Measurements from ENCODE around the gene PTRHD1.

The PTRHD1 gene

GRCh38 chr2:24749069-24749691, 44.0 kb downstream of the PTRHD1 start:
- no peaks in the 10 kb centered on the region for H3K79me2 ChIP-seq (ENCODE audit: low read length)
- H3K4me2 ChIP-seq (ENCODE audit: low read depth, low read length): no peak overlapping the region
- H3K9me2 ChIP-seq (replicated peaks; ENCODE audit: insufficient read depth, low read length): no peaks in the 10 kb centered on the region
- TF ChIP-seq CTCF (IDR thresholded peaks at IDR 0.05; ENCODE audit: low read length) (no peak), EZH2 (optimal IDR thresholded peaks at IDR 0.05; ENCODE audit: low read depth, low read length) (no peak), EZH2phosphoT487 (IDR thresholded peaks at IDR 0.05; ENCODE audit: low read length) (no peak)
- H3K9ac ChIP-seq (ENCODE audit: low read length): no peak overlapping the region
- H4K20me1 ChIP-seq (ENCODE audit: insufficient read depth, low read length): no peaks in the 10 kb centered on the region
- no peaks in the 10 kb centered on the region for H3F3A ChIP-seq (ENCODE audit: insufficient read depth, low read length)
- H3K27me3 ChIP-seq (replicated peaks; ENCODE audit: insufficient read depth, low read length): no peaks in the 10 kb centered on the region
- H3K4me3 ChIP-seq (ENCODE audit: low read length): no peak overlapping the region
- no peak overlapping the region for H3K27ac ChIP-seq (ENCODE audit: low read length)
- H3K4me1 ChIP-seq (ENCODE audit: low read length): no peaks in the 10 kb centered on the region
- no peaks in the 10 kb centered on the region for H3K36me3 ChIP-seq (replicated peaks; ENCODE audit: insufficient read depth, low read length)
- no peak for DNase-seq
- H2AFZ ChIP-seq (ENCODE audit: low read length): no peak overlapping the region
- H3K9me3 ChIP-seq (replicated peaks; ENCODE audit: insufficient read depth, low read length): no peaks in the 10 kb centered on the region

GRCh38 chr2:24747299-24747698, 45.9 kb downstream of the PTRHD1 start:
- Histone ChIP-seq H3K36me3 (replicated peaks; ENCODE audit: insufficient read depth, low read length) (no peaks in the 10 kb centered on the region), H3K9me2 (replicated peaks; ENCODE audit: insufficient read depth, low read length) (no peaks in the 10 kb centered on the region), H3K9me3 (replicated peaks; ENCODE audit: insufficient read depth, low read length) (no peaks in the 10 kb centered on the region), H3K27me3 (replicated peaks; ENCODE audit: insufficient read depth, low read length) (no peaks in the 10 kb centered on the region), H3K9ac (ENCODE audit: low read length) (no peak overlapping the region), H2AFZ (ENCODE audit: low read length) (no peak overlapping the region), H3K27ac (ENCODE audit: low read length) (no peak overlapping the region), H3K4me1 (ENCODE audit: low read length) (no peaks in the 10 kb centered on the region), H3K4me2 (ENCODE audit: low read depth, low read length) (no peak overlapping the region), H3F3A (ENCODE audit: insufficient read depth, low read length) (no peaks in the 10 kb centered on the region), H3K79me2 (ENCODE audit: low read length) (no peaks in the 10 kb centered on the region), H4K20me1 (ENCODE audit: insufficient read depth, low read length) (no peaks in the 10 kb centered on the region), H3K4me3 (ENCODE audit: low read length) (no peak overlapping the region)
- DNase-seq: no peak
- TF ChIP-seq CTCF (IDR thresholded peaks at IDR 0.05; ENCODE audit: low read length): no peak
- no peak for TF ChIP-seq EZH2phosphoT487 (IDR thresholded peaks at IDR 0.05; ENCODE audit: low read length)
- no peak for TF ChIP-seq EZH2 (optimal IDR thresholded peaks at IDR 0.05; ENCODE audit: low read depth, low read length)

GRCh38 chr2:24745825-24746224, 47.4 kb downstream of the PTRHD1 start:
- Histone ChIP-seq H3K4me3 (ENCODE audit: low read length) (no peak overlapping the region), H4K20me1 (ENCODE audit: insufficient read depth, low read length) (no peaks in the 10 kb centered on the region), H3K9me2 (replicated peaks; ENCODE audit: insufficient read depth, low read length) (no peaks in the 10 kb centered on the region), H3K9me3 (replicated peaks; ENCODE audit: insufficient read depth, low read length) (no peaks in the 10 kb centered on the region), H3K27ac (ENCODE audit: low read length) (no peak overlapping the region), H3K36me3 (replicated peaks; ENCODE audit: insufficient read depth, low read length) (no peaks in the 10 kb centered on the region), H3F3A (ENCODE audit: insufficient read depth, low read length) (no peaks in the 10 kb centered on the region), H3K4me1 (ENCODE audit: low read length) (no peaks in the 10 kb centered on the region), H3K4me2 (ENCODE audit: low read depth, low read length) (no peak overlapping the region), H3K79me2 (ENCODE audit: low read length) (no peaks in the 10 kb centered on the region), H3K9ac (ENCODE audit: low read length) (no peak overlapping the region), H2AFZ (ENCODE audit: low read length) (no peak overlapping the region), H3K27me3 (replicated peaks; ENCODE audit: insufficient read depth, low read length) (no peaks in the 10 kb centered on the region)
- no peak for DNase-seq
- TF ChIP-seq EZH2 (optimal IDR thresholded peaks at IDR 0.05; ENCODE audit: low read depth, low read length) (no peak), EZH2phosphoT487 (IDR thresholded peaks at IDR 0.05; ENCODE audit: low read length) (no peak), CTCF (IDR thresholded peaks at IDR 0.05; ENCODE audit: low read length) (no peak)
